ENCODE measurements around the gene PEA15.

Gene PEA15

GRCh38 chr1:160194737-160195059 is 10.5 kb upstream of the PEA15 start:
- TF ChIP-seq CTCF (IDR thresholded peaks at IDR 0.05; ENCODE audit: control insufficient read depth, insufficient read depth, low read depth, low read length, missing control alignments): no peak
- DNase-seq (ENCODE audit: low read depth): no peak
- H3K4me3 ChIP-seq (ENCODE audit: control insufficient read depth, low read depth, low read length): no peak overlapping the region

GRCh38 chr1:160196143-160196542 is 9.0 kb upstream of the PEA15 start:
- H3K4me3 ChIP-seq (ENCODE audit: control insufficient read depth, low read depth, low read length): no peak overlapping the region
- no peak for TF ChIP-seq CTCF (IDR thresholded peaks at IDR 0.05; ENCODE audit: control insufficient read depth, insufficient read depth, low read depth, low read length, missing control alignments)
- DNase-seq (ENCODE audit: low read depth): no peak

GRCh38 chr1:160197231-160197630 is 8.0 kb upstream of the PEA15 start:
- TF ChIP-seq CTCF (IDR thresholded peaks at IDR 0.05; ENCODE audit: control insufficient read depth, insufficient read depth, low read depth, low read length, missing control alignments): no peak
- DNase-seq (ENCODE audit: low read depth): no peak
- no peak overlapping the region for H3K4me3 ChIP-seq (ENCODE audit: control insufficient read depth, low read depth, low read length)

GRCh38 chr1:160200786-160201185 is 4.4 kb upstream of the PEA15 start:
- no peak overlapping the region for H3K4me3 ChIP-seq (ENCODE audit: control insufficient read depth, low read depth, low read length)
- TF ChIP-seq CTCF (IDR thresholded peaks at IDR 0.05; ENCODE audit: control insufficient read depth, insufficient read depth, low read depth, low read length, missing control alignments): no peak
- DNase-seq (ENCODE audit: low read depth): no peak

GRCh38 chr1:160204526-160205241 is 500 bp upstream of the PEA15 start:
- H3K4me3 ChIP-seq (ENCODE audit: control insufficient read depth, low read depth, low read length): peak overlapping the region; percentile 41
- no peak for DNase-seq (ENCODE audit: low read depth)

GRCh38 chr1:160206036-160206389 is 829 bp downstream of the PEA15 start:
- no peak for TF ChIP-seq CTCF (IDR thresholded peaks at IDR 0.05; ENCODE audit: control insufficient read depth, insufficient read depth, low read depth, low read length, missing control alignments)
- DNase-seq (ENCODE audit: low read depth): no peak
- peak overlapping the region; percentile 72 for H3K4me3 ChIP-seq (ENCODE audit: control insufficient read depth, low read depth, low read length)

More at GRCh38 chr1:160204526-160205241, 500 bp upstream of the PEA15 start:
- TF ChIP-seq CTCF (IDR thresholded peaks at IDR 0.05; ENCODE audit: control insufficient read depth, insufficient read depth, low read depth, low read length, missing control alignments): no peak
